DND-41 (cell line): ENCODE results near the gene RIMS1.
"Not testable (repeated sequence)": the region's sequence is repeated elsewhere in the genome, so short reads cannot be mapped to it uniquely, and the experiment has no call there.

ENCODE experiments used
- CTCF ChIP-seq: IDR thresholded peaks from 2 replicates; pipeline ENCODE4 v1.5.1; 2012; ENCODE audit warnings: borderline replicate concordance, low read length, moderate library complexity, mild to moderate bottlenecking; ENCODE audit not compliant: poor library complexity, severe bottlenecking; ENCODE audit errors: extremely low read depth
- EZH2 ChIP-seq: IDR thresholded peaks from 3 replicates; pipeline ENCODE4 v1.6.1; 2012; ENCODE audit warnings: borderline replicate concordance, low read depth, mild to moderate bottlenecking, moderate library complexity, low read length, inconsistent platforms; ENCODE audit not compliant: severe bottlenecking

GRCh38 chr6:72335203-72335602 lies 448.9 kb downstream of the RIMS1 start:
- TF ChIP-seq CTCF, EZH2: not testable (repeated sequence)
